ENCODE measurements around the gene RRP36.
"Not testable (repeated sequence)": the region's sequence is repeated elsewhere in the genome, so short reads cannot be mapped to it uniquely, and the experiment has no call there.

The RRP36 gene

DNA sequence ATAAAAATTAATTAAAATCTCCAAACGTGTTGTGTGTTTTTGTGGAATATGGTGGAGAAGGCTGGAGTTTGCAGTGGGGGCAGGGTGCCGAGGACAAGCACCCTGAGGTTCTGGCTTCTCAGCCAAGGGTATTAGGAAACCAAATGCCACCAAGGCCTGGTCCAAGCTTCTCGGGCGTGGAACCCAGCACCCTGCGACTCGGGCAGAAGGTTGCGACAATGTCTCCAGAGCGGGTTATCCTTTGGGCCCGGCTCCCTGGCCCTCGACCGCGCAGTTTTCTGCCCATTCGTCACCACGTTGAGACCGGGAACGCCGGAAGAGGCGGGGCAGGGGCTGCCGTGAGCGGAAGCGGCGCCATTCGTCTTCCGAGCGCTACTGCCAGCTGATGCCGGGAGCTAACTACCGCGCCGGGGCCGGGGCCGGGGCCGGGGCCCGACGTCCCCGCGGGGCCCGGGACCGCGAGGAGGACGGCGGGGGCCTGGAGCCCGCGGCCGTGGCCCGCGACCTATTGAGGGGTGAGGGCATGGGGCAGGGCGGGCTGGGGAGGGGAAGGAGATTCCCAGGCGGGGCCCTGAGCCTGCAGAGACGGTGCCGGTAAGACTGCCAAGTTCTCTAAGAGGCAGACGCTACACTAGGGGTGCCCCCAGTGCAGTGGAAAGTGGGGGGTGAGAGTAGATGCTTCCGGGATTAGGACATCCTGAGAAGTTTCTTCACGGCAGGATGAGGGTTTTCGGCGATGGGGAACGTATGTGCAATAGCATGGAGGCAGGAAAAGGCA, at the start of gene RRP36:
Gene RRP36 (plus strand): TSS at position 354 of the 778 bp plus-strand sequence. CDS start 32 bp downstream, at position 386.
- peak; percentile 39 to 52 (median 46) for DNase-seq

DNA sequence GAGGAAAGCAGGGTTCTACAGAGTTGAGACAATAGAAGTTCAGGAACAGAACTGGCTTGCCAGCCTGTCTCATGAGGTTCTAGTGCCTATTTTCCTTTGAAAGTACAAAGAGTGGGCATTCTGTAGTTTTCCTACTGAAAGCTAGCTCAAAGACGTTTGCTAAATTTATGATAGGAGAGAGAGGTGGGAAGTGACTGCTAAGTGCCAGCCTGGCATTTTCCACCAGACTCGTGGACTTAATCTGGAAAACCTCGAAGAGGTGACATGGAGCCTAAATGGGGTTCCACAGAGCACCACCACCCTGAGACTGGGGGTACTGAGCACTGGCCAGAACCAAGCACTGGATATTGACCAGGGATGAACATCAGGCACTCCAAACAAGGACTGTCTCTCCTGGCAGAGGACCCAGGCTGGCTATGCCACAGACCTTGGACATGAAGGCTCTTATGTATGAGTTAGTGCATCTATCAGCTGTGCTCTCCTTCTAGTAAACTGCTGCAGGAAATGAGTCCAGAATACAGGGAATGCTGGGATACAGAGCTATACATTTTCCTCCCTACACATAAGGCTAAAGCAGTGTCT, 49.6 kb upstream of the RRP36 start:
- no peak for DNase-seq

DNA sequence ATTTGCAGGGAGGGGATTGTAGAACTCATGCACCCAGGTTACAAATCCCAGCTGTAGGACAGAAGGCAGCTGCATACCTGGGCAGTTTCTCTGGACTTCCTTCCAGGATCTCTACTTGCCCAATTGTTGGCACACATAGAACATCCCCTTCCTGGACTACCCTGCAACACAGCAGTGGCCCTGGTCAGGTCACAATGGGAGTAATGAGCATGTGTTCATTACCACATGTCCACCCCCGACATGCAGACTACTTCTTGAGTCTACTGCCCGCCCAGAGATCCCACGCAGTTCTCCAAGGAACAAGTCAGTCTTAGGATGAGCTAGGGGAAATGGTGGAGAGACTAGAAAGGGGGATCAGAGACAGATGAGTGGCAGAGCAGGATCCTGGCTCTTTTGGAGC, 47.5 kb upstream of the RRP36 start:
- no peak for DNase-seq

GRCh38 chr6:42974919-42975505, 46.4 kb upstream of the RRP36 start:
- DNase-seq, result no peak

DNA sequence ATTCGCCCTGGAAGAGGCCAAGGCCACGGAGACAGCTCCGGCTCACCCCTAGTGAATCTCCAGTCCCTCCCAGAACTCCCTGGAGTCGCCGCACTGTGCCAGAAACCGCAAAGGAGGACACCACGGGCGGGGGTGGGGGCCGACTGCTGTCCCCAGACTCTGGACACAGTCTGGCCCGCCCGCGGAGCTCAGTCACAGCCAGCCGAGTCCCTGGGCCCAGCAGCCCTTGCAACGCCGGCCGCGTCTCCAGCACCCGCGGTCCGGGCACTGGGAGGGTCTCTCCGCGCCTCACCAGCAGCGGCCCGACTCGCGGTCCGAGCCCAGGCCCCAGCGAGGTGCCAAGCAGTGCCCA, 43.0 kb upstream of the RRP36 start:
- no peak for DNase-seq

DNA sequence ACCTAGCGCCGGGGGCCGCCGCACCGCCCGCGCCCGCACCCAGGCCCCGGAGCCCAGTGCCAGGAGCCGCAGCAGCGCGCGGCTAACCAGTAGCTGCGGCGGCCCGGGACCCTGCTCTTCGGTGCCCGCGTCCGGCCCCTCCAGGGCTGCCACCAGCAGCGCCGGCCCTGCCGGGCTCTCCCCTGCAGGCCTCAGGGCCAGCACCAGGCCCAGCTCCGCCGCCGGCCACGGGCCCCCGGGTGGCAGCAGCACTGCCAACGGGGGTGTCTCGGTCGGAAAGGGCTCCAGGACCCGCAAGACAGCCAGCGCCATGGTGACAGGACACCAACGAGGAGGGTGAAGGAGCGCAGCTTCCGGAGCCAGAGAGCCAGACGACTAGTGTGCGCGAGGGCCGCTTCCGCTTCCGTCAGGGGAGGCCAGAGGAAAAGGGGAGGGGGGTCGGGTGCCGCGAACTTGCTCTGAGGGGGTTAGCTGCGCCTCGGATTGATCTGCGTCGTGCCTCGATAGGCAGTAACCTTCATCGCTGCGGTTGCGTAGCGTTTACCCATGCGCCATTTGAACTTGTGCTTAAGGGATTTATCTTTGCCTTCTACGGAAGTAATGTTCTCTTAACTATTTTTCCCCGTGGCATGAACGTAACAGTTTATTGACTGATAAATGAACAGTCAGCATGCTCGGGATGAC, 42.4 kb upstream of the RRP36 start, which contains the start of gene PEX6:
Gene PEX6 (minus strand): TSS at position 343 of the 684 bp plus-strand sequence. CDS start 31 bp downstream, at position 312.
- peak; percentile 67 to 87 (median 86) for DNase-seq

GRCh38 chr6:42979523-42980177, 41.8 kb upstream of the RRP36 start:
- DNase-seq, result no peak

DNA sequence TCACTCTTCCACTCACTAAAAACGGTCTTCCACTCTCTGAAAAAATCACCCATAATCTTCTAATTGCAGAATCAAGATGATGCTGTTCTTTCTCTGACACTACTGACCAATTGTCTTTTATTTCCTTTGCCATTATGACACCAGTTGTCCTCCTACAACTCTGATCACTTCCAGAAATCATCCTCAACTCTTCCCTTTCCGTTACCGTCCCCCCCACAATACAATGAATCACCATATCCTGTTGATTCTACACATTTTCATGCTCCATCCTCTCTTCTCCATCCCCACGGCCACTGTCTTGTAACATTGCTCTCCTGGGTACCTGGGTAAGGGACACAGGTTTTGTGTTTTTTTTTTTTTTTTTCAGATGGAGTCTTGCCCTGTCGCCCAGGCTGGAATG, 39.6 kb upstream of the RRP36 start:
- DNase-seq, result no peak

DNA sequence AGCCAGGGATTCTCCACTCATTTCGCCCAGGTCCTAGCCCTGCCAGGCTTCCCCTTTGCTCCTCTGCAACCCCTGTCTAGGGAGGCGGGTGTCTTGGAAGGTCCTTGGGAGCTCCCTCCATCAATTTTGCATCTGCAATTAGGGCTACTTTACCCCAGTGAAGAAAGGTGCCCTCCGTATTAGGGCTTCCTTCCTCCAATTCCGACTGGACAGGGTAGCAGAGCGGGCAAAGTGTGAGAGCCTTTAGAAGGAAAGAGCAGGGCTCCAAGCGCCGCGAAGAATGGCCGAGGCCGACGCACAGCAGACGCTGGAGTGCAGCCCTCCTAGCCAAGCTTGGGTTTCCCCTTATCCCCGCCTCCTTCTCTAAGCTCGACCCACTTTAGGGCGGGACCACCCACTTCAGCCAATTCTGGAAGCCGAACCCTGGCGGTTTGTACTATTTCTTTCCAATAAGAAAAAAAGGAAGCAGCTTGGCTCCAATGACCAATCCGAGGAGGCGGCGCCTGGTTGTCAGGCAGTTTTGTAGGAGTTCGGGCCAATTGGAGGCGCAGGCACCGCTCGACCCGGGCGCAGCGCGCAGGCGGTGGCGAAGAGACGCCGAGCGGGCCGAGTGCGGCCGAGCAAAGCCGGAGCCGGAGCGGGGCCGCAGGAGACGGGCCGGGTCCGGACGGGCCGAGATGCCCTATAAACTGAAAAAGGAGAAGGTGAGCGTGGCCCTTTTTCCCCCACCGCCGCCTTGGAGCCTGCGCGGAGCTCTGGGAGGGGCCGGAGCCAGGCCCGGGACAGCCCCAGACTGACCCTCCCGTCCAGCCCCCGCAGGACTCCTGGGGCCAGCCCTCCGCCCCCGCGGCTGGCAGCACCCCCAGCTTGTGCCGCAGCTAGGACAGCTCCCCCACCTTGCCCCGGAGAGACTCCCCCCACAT, 37.2 kb upstream of the RRP36 start, which contains the start of gene PPP2R5D:
Gene PPP2R5D (plus strand): TSS at position 570 of the 923 bp plus-strand sequence. CDS start 108 bp downstream, at position 678.
- DNase-seq, result peak; percentile 75 to 94 (median 92)

GRCh38 chr6:42984924-42985475, 36.4 kb upstream of the RRP36 start:
- no peak for DNase-seq

DNA sequence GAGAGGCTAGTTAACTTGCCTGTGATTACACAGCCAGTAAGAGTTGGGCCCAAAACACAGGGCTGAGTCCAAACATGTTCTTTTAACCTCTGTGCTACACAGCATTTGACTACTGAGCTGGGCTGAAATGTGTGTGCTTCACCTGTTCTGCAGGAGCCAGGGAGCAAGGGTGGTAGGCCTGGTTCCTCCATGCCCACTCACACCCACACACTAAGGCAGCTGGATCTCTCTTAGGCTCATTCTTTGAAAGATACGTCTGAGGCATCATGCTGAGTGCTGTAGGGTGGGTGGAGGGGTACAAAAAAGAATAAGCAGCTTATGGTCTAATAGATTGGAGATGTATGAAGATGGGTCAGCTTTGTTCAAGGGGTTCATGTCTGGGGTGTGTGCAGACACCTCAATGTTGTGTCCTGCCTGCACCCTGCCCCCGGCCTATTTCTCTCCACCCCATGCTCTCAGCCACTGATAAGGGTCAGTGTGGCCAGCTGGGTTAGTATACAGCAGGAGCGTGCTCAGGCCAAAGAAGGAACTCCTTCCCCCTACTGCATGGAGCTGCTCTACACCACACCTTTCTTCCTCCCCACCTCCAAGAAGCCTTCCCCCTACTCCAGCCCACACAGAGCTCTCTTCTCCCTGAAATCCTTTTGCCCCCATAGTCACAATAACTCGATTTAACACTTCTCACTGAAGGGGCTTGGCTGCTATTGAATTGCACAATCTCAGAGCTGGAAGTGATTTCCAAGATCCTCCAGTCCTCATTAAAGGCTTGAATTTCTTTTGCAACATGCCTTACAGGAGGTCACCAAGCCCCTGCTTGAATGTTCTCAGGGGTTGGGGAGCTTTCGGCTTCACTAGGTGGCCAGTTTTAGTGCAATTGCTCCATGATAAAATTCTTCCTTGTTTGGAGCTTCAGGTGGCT, 33.6 kb upstream of the RRP36 start:
- no peak for DNase-seq

DNA sequence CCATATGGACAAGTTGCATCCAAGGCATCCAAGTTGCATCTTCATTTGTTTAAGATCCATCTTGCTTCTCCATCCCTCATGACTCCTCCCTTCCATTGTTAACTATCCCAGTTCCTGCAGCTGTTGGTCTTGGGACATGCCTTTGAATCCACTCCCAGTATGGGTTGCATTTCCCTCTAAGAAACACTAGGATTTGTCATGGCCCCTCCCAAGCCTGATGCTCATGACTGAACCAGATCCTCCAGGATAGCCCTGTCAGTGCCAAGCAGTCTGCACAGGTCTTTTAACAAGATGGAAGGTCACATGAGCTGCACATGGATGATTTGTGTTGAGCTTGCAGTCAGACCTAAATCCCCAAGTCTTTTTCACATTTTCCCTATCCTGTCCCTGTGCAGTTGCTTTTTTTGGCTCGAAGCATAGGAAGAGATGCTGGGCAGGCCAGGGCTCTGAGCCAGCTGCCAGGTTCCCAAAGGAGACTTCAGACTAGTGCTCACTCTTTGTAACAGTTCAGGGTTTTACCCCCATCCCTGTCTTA, 32.9 kb upstream of the RRP36 start:
- no peak for DNase-seq

- DNase-seq, result no peak
These were observed 31.5 kb upstream of the RRP36 start for GRCh38 chr6:42989923-42990322.

DNA sequence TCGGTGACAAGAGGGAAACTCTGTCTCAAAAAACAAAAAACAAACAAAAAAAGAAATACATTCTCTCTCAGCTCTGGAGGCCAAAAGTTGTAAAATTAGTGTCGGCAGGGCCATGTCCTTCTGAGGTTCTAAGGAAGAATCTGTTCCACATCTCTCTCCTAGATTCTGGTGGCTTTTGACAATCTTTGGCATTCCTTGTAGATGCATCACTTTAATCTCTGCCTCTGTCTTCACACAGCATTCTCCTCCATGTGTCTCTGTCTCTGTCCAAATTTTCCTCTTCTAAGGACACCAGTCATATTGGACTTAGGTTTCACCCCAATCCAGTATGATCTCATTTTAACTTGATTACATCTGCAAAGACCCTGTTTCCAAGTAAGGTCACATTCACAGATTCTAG, 28.0 kb upstream of the RRP36 start:
- no peak for DNase-seq

DNA sequence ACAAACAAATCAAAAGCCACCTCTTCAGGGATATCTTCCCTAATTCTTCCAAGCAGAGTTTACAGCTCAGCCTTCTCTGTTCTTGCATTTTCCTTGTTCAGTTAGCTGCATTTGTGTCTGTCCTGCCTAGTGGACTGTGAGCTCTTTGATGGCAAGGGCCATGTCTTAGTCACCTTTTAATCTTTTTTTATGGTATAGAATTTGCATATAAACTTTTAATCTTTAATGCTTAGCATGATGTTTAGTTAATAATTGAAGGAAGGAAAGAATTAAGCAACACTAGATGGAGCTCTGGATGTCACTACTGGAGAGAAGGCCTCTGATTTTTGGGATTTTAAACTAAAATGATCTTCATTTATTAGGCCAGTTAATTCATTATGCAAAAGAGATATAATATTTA, 24.9 kb upstream of the RRP36 start:
- no peak for DNase-seq

- not testable (repeated sequence) for DNase-seq
These were observed 23.2 kb upstream of the RRP36 start for GRCh38 chr6:42998205-42998604.

- no peak for DNase-seq
These were observed 19.6 kb upstream of the RRP36 start for GRCh38 chr6:43001843-43002242.

- no peak for DNase-seq
These were observed 15.6 kb upstream of the RRP36 start for GRCh38 chr6:43005844-43006243.

GRCh38 chr6:43006251-43006650, 15.2 kb upstream of the RRP36 start:
- no peak for DNase-seq

DNA sequence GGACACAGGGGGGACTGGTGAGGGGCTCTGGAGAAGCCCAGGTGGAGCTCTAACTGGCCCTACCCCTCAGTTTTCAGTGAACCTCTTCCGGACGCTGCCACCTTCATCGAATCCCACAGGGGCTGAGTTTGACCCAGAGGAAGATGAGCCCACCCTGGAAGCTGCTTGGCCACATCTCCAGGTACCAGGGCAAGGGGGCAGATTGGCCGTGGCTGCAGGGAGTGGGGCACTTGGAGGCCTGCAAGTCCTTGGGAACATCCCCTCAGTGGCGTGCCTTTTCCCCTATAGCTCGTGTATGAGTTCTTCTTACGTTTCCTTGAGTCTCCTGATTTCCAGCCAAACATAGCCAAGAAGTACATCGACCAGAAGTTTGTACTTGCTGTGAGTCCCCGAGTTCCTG, 14.3 kb upstream of the RRP36 start:
- no peak for DNase-seq
